H4 (cell line): ENCODE results near the gene MVB12B. TPM values are rescaled to one million over a fixed set of nuclear protein-coding genes. Genes with fewer than 3 reads are reported as not detected.

Source experiments
- DNase-seq: peaks from one replicate; pipeline ENCODE4 v3.0.0-alpha.2; 2015; ENCODE audit warnings: low spot score
- total RNA-seq: library from RNA; depleted of rRNA; stranded (reverse); fragments of >200 nt; shearing (Covaris generic); gene quantifications from 2 replicates; pipeline ENCODE4 v1.2.3, GENCODE V29; 2014

MVB12B gene
- total RNA-seq, 1 experiment from 2014 or later, result 2.8 TPM

DNA sequence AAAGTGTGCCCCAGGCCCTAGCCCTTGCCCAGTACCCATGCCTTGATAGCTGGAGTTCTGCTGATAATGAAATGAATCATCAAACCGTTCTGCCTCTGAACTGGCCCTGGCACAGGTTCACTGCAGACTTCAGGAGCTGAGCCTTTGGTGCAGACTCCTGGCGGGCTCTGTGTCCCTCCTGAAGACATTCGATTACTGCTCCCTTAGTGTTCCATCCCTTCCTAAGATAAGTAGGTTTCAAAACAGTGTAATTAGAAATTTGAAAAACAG lies 97.2 kb downstream of the MVB12B start:
- DNase-seq, result no peak

DNA sequence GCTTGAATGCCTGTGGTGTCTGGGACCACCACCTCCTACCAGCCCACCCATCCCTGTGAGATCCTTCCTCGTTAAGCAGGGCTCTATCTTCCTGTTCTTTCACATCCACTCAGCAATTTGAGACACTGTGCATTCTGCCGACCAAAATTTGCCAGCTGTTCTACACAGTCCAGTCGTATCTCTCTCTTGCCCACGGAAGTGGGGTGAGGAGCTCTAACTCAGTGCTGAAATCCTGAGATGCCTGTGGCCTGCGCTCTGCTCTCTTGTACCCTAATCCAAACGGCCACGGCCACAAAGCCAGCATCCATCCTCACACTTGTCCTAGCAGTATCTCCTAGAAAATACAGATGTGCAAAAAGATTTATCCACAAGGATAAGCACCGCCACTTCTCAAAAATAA lies 97.9 kb downstream of the MVB12B start:
- no peak for DNase-seq

DNA sequence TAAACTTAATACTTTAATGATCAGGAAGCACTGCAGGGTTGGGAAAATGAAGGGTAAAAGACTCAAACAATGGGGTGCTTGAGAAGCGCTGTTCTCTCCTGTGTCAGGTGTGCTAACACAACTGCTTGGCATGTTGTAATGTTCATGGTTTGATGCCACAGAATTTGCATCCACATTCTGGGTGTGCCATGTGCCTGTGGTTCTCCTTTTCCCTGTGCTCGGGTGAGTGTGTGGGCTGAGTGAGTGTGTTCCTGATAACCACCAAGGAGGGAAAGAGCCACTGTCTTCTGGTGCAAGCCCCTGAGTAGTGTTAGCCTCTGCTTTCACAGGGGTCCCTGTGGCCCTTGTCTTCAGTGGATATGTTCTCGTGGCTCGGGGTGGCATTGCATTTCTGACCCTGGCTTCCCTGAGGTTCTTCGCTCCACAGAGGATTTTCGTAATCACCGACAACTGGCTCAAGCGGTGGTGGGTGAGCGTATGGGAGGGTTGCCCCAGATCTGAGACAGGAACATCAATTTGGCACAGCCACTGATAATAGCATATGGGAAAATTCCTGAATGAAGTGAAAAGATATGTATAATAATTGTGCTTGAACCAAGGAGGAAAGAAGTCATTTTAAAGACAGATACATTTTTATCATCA lies 102.0 kb downstream of the MVB12B start:
- DNase-seq, result no peak

DNA sequence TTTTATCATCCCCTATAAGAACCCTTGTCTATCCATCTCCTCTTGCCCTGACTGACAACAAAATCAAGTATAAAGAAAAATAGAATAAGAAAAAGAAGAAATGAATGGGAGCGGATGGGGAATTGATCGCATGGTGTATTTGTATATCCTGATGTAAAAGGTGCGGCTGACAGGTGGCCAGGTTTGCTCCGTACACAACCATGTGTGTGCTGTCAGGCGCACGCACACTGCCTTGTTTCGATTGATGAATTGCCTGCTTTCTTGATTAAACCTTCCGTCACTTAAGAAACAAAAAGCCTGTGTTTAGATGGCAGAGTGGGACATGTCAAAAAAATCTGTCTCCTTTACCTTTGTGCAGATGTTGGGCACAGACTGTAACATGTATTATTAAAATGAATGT lies 102.6 kb downstream of the MVB12B start:
- no peak for DNase-seq

DNA sequence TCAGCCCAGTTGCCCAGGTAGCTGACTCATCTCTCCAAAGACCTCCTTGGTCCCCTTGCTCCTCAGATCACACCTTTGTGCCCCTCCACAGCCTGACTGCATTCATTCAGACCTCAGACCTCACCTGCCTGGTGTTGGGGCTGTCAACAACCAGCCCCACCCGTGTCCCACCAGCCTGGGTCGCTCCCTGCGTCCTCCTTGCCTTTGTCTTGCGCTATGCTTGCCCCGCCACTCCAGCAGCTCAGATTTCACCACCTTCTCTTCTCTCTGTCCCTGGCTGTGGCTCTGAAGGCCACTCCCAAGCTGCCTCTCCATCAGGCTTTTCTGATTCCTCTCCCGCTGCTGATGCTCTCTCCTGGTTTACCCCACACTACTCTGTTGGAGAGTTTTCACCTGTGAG lies 103.5 kb downstream of the MVB12B start:
- no peak for DNase-seq

DNA sequence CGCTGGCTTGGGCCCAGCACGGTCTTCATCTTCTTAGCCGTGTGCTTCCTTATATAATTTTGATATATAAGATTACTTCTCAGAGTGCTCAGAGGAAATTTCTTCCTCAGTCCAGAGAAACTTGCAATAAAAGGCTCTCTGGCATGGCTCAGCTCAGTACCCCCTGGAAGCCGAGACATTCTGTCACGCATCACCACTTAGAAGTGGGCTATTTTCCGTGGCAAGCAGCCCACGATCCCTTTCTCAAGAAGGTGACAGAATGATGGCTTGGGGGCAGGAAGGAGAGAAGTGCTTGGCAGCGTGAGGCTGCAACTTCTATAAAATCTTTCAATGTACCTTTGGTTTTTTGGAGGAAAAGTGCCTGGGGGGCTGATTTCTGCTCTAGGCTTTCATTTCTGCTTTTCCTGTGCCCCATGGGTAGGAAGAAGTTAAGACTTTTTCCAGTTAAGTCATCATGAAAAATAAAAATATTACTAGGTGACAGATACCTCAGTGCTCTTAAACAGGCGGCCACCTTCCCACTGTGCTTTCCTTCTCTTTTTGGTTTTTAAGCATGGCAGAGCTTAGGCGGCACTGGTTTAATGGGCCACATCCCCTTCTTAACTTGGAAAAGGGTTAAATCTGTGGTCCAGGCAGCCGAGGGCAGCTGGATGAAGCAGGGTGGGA lies 104.6 kb downstream of the MVB12B start:
- no peak for DNase-seq

DNA sequence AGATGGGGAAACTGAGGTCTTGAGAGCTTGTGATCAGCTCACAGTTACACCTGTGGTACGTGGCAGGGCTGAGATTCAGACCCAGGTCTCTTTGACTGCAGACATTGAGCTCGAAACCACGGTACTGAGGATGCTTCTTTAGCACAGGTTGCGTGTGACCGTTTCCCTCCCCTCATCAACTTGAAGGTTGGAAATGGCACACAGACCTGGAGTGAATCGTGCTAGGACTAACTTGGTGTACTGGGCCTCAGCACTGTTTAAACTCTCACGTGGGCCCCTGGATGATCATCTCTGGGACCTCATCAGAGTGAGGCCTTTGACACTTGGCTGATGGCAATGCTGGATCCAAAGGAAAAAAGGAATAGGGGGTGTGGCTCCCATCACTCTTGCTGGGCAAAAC lies 106.0 kb downstream of the MVB12B start:
- no peak for DNase-seq

DNA sequence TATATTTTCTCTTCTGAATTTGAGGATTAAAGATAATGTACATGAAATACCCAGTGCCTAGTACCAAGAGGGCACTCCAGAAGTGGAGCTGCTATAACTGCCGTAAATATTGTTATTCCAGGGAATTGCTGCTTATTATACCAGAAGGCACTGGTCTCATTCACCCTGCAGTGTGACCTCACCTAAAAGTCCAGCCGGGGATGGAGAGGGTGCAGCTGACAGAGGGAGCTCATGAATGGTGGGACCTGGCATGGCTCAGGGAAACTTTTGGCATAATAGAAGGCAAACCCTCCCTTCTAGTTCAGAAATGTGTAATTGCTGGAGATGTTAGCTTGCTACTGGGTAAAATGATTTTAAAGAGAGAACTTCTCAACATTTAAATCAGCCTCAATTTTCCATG lies 108.5 kb downstream of the MVB12B start:
- no peak for DNase-seq

DNA sequence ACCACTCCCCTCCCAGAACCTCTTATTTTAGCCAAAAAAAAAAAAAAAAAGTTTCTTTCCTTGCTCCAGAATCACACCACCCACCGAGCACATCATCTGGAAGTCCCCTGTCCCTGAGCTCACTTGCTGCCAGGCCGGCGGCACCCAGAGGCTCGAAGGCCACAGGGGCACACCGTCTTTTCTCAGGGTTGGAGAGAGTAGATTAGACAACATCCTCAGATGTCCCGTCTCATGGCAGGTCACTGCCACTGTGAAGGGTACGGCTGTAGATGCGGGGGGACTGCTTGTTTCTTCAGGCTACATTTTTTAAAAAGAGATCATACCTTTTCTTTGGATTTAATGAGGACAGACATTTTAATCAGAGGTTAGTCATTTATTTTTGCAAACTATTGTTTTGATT lies 109.0 kb downstream of the MVB12B start:
- DNase-seq, result no peak

DNA sequence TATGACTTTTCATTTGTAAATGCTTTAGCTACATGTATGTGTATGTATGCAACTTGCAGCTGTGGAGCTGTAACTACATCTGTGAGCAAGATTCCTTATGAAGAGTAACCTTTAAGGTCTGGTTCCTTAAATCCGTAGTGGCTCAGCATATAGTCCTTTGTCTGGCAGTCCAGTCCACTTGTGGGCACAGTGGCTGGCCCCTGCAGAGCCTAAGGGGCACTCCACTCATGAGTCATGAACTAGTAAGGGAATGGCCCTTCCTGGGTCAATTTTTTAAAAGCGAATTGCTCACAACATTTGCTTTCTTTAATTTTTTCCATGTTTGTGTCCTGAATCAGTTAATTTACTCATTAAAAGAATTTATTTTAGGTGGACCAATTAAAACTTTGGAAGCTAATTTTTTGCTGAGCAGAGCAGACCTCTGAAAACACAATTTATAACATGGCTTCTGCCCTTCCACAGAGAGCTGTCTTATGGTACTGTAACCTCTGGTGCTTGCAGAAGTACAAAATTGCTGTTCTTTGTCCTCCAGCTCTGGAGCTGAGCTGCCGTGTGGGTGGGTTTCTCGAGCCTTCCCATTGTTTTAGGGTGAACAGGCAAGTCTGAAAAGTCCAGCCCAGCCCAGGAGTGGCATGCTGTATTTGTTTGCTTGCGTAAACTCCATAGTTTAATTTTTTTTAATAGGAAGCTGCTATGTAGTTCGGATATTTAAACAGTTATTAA lies 110.1 kb downstream of the MVB12B start:
- DNase-seq, result no peak

DNA sequence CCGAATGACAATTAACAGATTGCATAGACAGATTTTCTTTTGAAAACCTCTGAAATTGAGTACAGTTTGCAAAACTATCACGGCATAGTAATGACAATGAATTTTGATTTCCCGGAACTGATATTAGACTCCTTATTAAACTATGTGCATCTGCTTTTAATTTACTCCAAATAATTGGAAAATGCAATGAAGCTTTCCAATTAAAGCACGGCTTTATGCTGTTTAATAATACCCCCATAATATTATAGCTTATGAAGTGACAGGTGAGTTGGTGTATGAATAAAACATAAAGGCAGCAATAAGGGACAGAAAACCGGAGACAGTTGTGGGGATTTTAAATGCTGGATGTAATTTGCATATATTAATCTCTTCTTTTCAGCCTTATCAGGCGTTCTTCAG lies 110.6 kb downstream of the MVB12B start:
- no peak for DNase-seq

DNA sequence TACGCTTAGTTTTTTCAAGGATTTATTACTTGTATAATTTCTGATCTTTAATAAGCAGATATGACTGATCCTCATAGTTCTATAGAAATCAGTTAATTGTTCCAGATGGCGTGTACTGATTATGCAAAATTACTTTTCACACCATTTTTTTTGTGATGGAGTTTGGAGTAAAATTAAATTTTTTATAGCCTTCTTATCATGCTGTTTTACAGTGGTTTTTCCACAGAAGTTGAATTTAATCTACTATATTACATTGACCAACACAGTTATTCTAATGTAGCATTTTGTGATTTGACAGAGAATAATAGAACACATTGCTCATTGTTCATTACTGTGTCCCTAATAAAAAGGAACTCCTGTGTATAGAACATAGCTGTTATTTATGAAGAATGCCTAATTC lies 111.1 kb downstream of the MVB12B start:
- DNase-seq, result no peak

DNA sequence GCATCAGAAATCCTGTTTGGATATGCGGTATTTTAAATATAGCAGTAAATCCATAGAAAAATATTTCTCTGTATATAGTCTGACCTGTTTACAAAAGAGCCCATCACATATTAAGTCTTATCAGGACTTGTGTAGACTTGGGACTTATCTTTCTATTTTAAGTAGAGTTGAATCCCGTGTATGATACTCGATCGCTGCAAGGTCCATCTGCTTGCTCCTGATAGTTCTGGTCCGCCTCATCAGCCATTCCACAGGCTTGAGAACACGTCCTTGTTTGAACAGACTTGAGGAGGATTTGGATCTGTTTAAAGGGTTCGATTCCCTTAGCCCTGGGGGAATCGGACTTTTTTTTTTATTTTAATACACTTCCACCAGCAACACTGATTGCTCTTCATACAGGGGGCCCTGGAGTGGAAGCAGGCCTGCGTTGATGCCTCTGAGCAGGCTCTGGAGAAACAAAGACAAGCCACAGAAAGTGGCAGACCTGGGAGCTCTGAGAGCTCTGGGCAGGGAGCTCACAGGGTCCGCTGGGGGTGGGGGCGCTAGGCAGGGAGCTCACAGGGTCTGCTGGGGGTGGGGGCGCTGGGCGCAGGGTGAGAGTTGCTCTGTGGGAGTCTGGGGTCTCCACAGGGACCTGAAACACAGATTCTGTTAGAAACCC lies 112.2 kb downstream of the MVB12B start:
- DNase-seq, result no peak

DNA sequence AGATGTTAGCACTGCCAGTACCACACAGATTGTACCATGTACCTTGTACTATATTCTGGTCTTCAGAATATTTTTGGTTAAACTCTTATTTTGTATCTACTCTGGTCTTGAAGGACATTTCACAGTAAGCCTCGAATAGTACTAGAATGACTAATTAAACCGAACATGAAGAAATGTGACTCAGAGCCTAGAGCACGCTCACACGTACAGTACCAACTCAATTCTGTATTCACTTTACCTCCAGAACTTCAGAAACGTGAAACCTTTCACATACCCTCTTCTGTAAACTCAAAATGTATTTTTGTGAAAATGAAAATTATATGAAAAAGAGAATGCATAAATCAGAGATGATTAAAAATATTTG lies 112.8 kb downstream of the MVB12B start:
- DNase-seq, result no peak

DNA sequence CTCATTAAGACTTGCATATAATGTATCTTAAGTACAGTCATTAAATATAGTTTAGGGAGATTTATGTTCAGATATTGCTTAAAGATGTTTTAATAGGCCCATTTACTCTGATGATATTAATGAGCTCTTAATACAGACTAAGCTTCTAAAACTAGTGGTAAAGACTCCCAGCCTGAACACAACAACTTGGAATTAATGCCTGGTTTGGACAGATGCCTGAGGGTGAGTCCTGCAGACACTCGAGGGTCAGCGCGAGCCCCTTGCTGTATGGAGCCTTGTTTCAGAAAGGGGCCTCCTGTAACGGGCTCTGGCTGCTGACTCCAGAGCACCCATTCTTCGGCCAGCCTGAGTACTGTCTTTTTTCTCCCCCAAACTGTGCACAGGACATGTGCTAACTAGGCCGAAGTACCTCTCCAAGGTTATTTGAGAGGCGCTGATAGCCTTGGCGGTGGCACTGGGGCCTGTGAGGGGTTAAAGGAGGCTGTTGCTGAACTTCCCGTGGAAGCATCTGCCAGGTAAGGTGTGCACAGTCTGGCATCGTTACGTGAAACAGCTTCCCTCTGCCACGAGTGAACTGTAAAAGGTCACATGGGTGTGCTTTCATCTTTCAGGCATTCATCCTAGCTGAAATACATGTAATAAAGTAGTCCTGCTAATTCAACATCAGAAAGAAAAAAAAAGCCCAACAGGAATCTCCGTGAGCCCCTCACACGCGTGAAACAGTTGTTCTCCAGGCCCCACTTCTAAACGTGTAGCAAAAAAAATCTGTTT lies 113.4 kb downstream of the MVB12B start:
- no peak for DNase-seq

DNA sequence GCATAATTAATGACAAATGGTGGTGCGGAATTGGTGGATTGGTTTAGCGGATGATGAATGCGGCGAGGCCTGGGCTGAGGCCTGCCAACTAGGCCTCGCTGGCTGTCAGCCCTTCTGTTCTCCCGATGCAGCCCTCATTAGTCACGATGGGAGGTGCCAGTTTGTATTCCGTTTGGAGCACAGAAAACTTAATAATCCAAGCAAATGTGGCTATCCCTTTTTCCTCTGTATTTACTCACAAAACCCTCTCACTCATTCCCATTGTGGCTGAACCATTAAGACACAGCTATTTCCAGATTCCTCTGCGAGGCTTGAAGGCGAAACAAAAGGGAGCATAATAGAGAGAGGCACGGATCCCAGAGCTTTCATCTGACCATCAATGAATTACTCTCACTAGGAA lies 114.3 kb downstream of the MVB12B start:
- no peak for DNase-seq

DNA sequence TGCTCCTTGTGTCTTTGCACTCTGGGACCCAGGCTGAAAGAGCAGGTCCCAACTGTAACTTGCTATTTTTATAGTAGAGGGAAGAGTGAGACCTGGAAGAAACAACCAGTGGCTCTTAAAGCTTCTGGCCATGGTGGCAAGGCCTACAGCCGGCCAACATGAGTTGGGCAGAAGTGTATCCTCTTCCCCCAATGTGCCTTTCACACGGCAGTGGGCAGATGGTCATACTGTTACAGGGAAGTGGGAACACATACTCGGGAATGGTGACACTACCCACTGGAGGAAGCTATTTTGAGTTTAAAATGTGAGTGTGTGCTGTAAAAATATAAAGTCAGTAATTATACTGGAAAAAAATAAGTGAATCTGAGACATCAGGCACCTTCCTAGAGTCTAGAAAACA lies 116.0 kb downstream of the MVB12B start:
- no peak for DNase-seq

DNA sequence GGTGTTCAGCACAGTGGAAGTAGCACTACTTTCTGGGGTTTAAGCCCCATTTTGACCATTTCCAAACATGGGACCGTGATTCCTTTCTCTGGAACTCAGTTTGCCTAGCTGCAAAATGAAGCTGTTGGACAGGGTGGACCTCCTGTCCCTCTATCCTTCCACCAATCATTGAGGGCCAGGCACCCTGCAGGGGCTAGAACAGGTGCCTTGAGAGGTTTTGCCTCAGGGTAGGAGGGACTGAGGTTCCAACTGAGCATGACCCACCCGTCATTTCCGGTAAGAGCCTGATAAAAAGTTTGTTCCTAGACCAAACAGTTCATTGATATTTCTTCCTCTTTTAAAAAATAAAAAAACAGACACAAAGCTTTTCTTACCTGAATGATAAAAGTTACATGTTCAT lies 116.5 kb downstream of the MVB12B start:
- DNase-seq, result no peak

DNA sequence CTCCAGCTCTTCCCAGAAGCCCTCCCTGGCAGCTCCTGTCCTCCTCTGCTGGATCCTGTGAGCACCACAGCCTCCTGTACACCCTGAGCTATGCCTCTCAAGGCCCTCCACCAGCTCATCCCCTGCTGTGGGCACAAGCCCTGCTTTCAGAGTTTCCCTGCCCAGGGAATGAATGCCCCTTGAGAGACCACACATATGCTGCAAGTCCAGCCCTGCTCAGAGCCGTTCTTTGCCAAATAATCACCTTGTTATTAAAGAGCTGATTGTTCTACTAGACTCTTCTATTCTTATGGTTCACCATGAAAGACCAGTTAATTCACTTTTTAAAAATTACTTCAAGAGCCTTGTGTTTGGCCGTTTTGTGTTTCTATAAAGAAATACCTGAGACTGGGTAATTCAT lies 121.5 kb downstream of the MVB12B start:
- no peak for DNase-seq

DNA sequence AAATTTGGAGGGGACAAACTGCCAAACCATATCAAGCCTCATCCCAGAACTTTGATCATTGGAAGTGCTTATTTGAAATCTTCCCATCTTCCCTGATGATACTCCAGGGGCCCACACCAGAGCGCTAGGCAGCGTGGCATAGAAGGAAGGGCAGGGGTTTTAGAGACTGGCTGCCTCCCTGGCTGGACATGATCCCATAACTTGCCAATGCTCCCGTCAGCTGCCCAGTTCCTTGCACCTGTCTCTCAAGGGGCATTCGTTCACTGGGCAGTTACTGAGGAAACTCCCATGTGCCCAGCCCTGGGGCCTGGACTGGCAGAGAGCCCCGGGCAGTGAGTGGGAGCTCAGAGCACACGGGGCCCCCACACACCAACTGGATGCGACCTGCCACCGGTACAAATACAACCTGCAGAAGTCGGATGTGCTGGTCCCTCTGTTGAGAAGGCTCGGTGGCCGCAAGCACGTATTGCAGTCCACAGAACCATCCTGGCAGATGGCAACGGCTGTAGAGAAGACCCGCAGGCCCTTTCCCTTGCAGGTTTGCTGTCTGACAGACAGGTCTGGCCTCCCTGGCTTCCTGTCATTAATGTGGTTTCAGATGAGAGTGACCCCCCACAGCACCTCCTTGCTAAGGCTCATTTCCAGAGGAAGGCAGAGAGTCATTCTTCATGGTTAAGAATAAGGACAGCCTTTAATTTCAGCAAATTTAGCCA lies 122.4 kb downstream of the MVB12B start:
- no peak for DNase-seq
